Stimulated activated CD8-positive, alpha-beta memory T cell treated with anti-CD3 and anti-CD28 coated beads, Interleukin-15, amount 100 ng/mL, for 24 hours (primary cell): Measurements from ENCODE around the gene NEUROD2.

Experiments used
- DNase-seq: peaks from one replicate; pipeline ENCODE4 v3.0.0-alpha.2; 2020; ENCODE audit warnings: low read depth

Gene NEUROD2

DNA sequence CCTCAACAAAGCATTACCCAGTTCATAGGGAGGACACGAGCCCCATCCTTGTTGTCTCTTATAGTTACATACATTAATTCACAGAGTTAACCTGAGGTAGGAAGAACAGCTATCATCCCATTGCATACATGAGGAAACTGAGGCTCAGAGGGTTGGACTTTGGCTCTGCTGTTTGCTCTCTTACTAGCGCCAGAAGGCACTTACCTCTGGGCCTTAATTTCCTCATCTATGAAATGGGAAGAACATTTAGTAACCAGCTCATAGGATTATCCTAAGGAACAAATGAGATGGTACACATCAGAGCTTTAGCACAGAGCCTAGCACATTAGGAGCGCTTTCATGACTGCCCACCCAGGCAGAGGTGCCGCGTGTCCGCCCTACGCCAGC is 27.6 kb downstream of the NEUROD2 start:
- no peak for DNase-seq

DNA sequence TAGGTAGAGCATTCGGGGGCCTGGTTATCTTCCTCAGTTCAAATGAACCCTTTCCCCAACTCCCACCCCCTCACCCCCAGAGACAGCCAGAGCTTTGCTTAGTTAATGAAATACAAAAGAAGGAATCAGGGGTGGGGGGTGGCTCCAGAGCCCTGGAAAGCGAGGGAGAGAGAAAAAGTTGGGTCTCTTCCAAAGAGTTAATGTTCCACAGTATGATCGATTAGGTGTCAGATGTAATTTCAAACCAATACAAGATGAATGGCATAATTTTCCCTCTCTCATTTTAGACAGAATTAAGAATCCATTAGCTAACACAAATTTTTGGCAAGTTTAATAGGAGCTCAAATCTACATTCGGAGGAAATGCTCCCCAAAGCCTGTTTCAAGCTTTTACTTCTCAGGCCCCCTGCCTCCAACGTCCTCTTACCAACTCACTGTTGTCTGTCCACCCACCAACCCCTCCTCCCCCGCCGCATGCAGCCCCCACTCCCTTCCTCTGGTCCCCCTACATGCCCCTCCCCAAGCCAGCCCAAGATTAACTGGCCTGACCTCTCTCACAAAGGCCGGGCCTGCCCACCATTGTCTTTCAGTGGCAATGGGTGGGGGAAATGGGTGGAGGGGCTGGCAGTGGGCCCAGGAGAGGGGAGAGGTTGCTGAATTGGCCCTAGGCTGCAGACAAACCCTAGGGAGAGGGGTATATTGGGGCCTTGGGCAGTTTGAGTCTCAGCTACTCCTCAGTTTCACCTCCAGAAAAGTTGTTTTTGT is 28.2 kb downstream of the NEUROD2 start:
- no peak for DNase-seq

DNA sequence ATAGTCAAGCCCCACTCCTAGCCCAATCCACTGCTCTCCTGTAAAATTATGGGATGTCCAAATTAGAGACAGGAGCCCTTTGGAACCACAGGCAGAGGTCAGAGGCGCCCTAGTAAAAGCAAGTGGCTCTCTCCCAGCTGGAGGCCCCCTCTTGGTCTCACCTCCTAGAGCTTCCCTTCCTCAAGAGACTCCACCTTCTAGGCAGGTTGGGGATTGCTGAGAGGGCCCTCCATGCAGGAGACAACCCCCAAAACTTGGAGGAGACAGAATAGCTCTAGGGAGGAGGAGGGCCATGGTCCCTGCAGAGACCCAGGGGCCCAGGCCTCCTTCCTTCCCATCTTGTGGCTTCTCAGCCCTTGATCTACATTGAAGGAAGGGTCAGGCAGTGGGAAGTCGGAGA is 29.4 kb downstream of the NEUROD2 start:
- DNase-seq = no peak

DNA sequence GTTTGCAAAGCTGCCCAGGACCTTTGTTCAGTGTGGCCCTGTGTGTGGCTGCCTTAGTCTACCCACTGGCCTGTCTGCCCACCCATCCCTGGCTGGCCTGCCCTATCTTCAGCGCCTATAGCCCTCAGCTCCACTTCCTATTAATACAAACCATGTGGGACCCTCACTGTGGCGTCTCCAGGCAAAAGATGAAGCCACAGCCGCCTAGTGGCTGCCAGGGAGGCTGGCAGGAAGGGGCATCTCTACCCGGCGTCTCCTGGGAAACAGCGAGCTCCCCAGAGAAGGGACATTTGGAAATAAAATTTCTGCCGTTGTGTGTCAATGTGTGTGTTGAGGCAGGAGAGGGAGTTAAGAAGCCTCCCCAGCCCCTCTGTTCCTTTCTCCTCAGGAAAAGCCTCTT is 31.5 kb downstream of the NEUROD2 start:
- DNase-seq = no peak

DNA sequence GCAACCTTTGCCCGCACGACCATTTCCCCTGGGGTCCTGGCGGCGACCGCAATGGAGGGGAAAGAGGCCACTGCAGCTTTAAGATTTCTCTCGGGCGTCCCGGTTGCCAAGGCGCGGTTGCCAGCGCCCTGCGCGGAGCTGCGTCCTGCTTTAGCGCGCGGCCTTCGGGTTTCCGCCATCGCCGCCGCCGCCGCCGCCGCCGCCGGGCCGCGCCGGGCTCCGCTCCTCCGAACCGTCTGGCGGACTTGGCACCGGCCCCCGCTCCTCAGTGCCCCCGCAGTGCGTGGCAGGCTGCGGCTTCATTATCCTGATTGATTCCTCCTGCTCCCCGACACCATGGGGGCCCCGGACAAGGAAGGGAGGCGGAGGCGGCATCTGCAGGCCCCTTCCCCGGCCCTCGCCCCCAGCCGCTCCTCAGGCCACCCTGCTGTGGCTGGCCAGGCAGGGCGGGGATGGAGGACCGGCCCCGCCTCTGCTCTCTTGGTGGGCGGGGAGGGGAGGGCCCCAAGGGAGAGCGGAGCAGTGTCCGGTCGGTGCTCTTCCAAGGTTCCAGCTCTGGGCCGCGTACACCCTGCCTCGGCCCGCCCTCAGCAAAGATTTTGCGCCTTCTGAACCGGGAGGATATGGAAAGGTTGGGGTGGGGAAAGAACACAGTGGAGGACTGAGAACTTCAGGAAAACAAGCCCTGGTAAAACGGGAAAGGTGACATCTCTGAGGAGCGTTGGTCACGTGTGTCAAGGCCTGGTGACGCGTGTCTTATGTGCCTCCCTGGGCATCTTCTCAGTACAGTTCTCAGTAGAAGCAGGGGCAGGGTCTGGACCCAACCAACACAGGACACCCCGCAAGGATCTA is 34.0 kb downstream of the NEUROD2 start:
- no peak for DNase-seq

DNA sequence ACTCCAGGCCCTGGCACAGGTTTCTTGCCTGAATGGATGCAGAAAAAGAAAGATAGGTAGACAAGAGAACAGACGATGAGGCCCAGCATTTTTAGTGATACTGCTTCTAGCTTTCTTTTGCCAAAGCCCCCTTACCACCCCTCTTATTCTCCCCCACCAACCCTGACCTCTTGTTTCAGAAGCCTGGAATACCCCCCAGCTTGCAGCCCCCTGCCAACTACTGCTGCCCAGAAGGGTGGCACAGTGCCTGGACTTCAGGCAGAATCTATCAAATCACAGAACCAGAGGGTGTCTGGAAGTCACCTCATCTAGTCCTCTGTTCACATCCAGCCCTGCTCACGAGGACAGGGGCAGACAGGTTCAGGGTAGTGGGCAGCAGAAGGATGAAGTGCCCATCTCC is 35.6 kb downstream of the NEUROD2 start:
- DNase-seq = no peak

DNA sequence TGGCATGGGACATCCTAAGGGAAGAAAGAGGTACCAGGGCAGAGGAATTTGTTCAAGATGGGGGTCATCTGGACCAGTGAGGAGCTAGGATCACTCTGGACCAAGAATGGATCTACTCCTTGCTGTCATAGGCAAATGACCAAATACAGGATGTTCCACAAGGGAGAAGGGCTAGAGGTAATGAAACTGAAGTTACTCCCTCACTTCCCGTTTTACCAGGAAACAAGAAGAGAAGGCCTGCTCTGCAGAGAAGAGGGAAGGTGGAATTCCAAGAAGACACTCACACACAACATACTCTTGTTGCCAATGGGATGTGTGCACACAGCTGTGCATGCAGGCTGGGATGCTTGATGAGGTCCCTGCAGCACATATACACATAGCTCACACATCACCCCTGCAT is 38.6 kb downstream of the NEUROD2 start:
- no peak for DNase-seq

DNA sequence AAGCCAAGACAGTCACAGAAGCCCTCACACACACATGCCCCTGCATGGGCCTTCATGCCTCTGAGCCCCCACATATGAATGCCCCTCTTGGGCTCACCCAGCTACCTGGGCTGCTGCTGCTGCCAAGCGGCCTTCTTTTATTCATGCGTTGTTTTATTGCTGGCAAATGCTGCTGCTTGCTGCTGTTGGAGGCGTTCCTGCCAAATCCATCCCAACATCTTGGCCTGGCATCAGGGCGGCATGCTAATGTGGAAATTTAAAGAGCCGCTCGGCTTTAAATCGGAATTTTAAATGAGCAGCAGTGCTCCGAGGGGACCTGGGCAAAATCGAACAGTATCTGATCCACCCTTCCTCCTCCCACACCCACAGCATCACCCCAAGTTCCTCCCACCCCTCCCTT is 39.0 kb downstream of the NEUROD2 start:
- DNase-seq = no peak

DNA sequence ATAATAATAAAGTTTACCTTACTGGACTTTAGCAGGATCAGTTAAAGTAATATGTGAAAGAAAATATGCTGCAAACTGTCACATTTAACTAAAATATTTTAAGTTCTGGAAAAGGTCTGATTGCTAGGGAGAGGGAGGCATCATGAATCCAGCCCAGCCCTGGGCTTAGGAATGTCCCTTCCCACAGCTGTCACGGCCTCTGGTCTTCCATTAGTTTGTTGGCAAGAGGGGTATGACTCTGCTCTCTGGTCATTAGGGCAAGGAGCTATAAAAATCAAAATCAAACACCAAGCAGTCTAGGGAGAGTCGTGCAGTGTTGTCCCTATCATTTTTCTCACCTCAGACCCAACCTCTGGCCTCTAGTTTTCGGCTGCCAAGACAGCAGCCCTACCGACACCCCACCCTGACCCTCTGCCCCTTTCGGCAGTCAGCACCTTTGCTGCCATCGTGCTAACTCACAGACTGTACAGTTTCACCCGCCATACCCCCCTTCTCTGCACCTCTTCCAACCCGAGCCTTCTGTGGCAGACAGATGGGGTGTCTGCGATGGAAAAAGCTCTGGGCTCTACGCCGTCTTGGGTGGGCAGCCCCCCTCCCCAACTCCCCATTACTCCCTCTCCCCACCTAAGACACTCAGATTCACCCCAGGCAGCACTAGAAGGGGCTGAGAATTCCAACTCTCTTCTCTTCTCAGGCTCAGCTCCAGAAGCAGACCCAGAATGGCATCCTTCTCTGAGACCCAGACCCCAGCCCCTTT is 41.4 kb downstream of the NEUROD2 start:
- no peak for DNase-seq

DNA sequence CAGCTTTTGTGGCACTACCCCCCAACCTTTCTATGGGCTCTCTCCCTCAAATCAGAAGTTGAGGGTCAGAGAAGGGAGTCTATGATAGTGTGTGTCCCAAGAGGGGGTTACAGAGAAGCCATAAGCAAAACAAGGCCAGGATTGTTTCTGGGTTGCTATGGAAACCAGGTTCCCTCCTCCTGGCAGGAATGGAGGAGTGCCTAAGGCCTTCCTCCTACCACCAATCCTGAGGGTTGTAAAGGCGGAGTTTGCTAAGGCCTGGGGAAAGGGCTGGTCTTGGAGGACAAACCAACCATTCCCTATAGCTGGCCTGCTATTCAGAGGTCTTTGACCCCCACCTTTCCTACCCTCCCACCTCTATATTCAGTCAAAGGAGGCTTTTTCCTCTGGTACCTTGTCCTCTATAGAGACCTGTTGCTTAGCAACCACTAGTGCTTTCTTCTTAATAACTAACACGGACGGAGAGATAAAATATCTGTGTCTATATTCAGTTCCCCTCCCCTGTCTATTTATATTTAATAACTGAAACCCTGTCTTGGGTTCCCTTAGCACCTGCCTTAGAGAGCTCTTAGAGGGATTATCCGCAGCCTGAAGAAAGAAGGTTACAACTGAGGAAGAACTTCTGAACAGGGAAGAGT is 43.4 kb downstream of the NEUROD2 start:
- no peak for DNase-seq

DNA sequence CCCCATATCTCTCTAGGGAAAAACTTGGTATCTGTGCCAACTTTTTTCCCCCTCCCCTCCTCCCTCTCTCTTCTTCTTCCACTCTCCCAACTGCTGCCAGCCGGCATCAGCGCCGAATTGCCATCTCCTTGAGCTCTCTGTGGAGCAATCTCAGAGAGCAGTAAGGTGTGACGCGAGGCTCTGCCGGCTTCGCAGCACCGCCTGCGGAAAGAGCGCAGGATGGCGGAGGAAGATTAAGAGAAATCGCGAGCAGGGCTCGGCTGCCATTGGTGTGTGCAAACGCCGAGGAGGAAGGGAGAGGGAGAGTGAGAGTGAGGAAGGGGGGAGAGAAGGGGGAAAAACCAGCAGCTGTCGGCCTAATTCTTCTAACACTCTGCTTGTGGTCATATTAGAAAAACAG is 44.2 kb downstream of the NEUROD2 start:
- no peak for DNase-seq

DNA sequence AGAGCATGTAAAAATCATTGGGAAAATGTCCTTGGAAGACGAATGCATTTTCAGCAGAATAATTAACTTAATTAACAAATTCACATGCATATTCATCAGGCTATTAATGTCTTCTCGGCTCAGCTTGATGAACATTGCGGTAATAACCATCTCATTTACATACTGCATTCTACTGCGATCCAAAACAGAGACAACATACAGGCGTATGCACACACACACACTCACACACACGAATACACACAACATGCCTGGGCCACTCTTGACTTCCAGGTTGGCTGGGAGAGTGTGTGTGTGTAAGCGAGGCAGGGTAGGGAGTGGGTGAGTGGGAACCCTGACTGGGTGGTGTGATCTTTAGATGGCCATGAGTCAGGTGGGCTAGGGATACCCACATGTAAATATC is 44.7 kb downstream of the NEUROD2 start:
- no peak for DNase-seq

DNA sequence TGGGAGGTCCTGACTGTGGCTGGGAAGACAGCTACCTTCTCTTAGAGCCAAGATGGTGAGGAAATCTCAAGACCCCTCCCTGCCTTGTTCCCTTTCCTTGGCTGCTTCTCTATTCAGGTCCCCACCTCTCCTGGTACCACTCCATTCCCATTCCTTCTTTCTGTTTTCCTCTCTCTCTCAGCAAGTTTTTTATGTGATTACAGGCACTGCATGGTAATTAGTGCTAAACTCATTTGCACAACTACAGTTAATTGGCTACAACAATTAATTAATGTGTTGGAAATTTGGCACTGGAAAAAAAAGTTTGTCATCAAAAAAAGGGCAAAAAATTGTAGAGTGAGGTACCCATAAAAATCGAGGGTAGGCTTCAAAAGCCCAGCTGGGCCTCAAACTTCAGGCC is 45.3 kb downstream of the NEUROD2 start:
- no peak for DNase-seq

DNA sequence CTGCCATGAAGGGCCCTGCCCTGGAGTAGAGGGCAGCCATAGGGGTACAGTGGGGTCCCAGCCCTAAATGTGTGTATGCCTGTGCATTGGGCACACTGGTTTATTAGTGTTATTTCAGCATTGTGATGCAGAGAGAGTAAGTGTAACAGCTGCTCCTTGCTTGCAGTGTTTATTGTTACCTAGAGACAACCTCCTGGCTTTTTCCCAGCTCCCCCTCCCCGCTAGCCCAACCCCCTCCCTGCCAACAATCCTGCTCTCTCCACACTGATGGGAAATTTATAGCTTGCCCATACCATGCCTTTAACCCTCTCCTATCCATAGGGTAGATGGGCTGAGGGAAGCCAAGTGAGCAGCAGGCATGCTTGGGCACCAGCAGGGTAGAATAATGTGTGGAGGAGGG is 51.3 kb downstream of the NEUROD2 start:
- DNase-seq = no peak

DNA sequence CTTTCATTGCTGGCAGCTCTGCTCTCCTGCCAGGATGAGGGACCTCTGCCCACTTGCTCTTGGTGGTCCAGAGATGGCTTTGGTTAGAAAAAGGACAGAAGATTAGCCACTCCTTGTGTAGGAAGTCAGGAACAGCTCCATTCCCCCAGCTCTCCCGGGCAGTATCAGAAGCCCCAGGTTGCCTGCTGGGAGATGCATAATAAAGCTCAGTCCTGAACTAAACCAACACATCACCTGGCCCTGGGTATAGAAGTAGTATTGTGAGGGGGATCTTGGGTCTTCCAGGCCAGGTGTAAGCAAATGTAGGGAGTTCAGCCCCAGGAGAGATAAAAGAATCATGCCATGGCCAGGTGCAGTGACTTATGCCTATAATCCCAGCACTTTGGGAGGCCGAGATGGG is 52.4 kb downstream of the NEUROD2 start:
- DNase-seq = no peak
